Mesodermal cell (in vitro differentiated cells): ENCODE measurements around the gene SH2D7.

Experiments used
- H3K27ac ChIP-seq: 2 replicates; pipeline ENCODE4 v1.7.0; 2013; ENCODE audit warnings: mild to moderate bottlenecking, low read depth, low read length, moderate library complexity; ENCODE audit not compliant: severe bottlenecking
- H3K36me3 ChIP-seq: 2 replicates; pipeline ENCODE4 v1.7.1; 2013; ENCODE audit warnings: mild to moderate bottlenecking, low read length, moderate library complexity; ENCODE audit not compliant: control insufficient read depth, insufficient read depth
- H3K4me1 ChIP-seq: one replicate; pipeline ENCODE4 v1.7.1; 2013; ENCODE audit warnings: mild to moderate bottlenecking, low read length; ENCODE audit not compliant: insufficient read depth, control insufficient read depth, poor library complexity, severe bottlenecking
- H3K4me3 ChIP-seq: 2 replicates; pipeline ENCODE4 v1.7.0; 2013; ENCODE audit warnings: low read length, control low read depth, mild to moderate bottlenecking; ENCODE audit not compliant: insufficient read depth, poor library complexity, severe bottlenecking; ENCODE audit errors: extremely low read depth
- H3K9me3 ChIP-seq: 2 replicates; pipeline ENCODE4 v1.7.1; 2013; ENCODE audit warnings: mild to moderate bottlenecking, low read length, moderate library complexity; ENCODE audit not compliant: control insufficient read depth
- WGBS, 2 experiments: methylation state at CpG; one replicate each; pipeline ENCODE4 v1.1.5; 2013; ENCODE audit warnings: missing lambda C conversion rate in 2 of 2; ENCODE audit not compliant: insufficient coverage in 2 of 2; 5-methylcytosine and 5-hydroxymethylcytosine counted together

Gene SH2D7

GRCh38 chr15:78129751-78130287 lies 37.5 kb downstream of the SH2D7 start:
- H3K9me3 ChIP-seq, result no peaks in the 10 kb centered on the region
- 93 to 94% methylated on average over 5 of the region's 5 CpGs for WGBS, 2 experiments
- H3K4me3 ChIP-seq, result no peak overlapping the region
- H3K4me1 ChIP-seq, result no peaks in the 10 kb centered on the region
- H3K36me3 ChIP-seq, result no peaks in the 10 kb centered on the region
- no peak overlapping the region for H3K27ac ChIP-seq

GRCh38 chr15:78130466-78131294 lies 38.3 kb downstream of the SH2D7 start:
- H3K36me3 ChIP-seq, result no peaks in the 10 kb centered on the region
- H3K27ac ChIP-seq, result no peak overlapping the region
- 31 to 32% methylated on average over 45 of the region's 51 CpGs for WGBS, 2 experiments
- peak overlapping the region; percentile 75 for H3K4me3 ChIP-seq
- H3K4me1 ChIP-seq, result no peaks in the 10 kb centered on the region
- no peaks in the 10 kb centered on the region for H3K9me3 ChIP-seq

- no peaks in the 10 kb centered on the region for H3K9me3 ChIP-seq
- H3K4me3 ChIP-seq, result peak within 1 kb of the TSS; percentile 75
- peak within 1 kb of the TSS; percentile 36 for H3K27ac ChIP-seq
- H3K36me3 ChIP-seq, result no peaks in the 10 kb centered on the region
- no peaks in the 10 kb centered on the region for H3K4me1 ChIP-seq
- 1% methylated on average over 58 to 75 of the region's 79 CpGs for WGBS, 2 experiments
These were observed 39.1 kb downstream of the SH2D7 start, which contains the start of gene CIB2 for GRCh38 chr15:78131295-78132061. Gene CIB2, minus strand, starts transcription at chr15:78131445. Its CDS starts 230 bp downstream, at chr15:78131215.

- H3K36me3 ChIP-seq, result no peaks in the 10 kb centered on the region
- no peak overlapping the region for H3K4me3 ChIP-seq
- WGBS, 2 experiments, result 100% methylated on average over 1 to 2 of the region's 2 CpGs
- H3K27ac ChIP-seq, result no peak overlapping the region
- H3K9me3 ChIP-seq, result no peaks in the 10 kb centered on the region
- H3K4me1 ChIP-seq, result no peaks in the 10 kb centered on the region
These were observed 41.4 kb downstream of the SH2D7 start for GRCh38 chr15:78133801-78134200.

GRCh38 chr15:78139578-78139977 lies 47.2 kb downstream of the SH2D7 start:
- H3K4me3 ChIP-seq, result no peak overlapping the region
- WGBS, 2 experiments, result 89 to 100% methylated on average over 1 to 5 of the region's 5 CpGs
- no peaks in the 10 kb centered on the region for H3K9me3 ChIP-seq
- no peaks in the 10 kb centered on the region for H3K36me3 ChIP-seq
- no peak overlapping the region for H3K27ac ChIP-seq
- no peaks in the 10 kb centered on the region for H3K4me1 ChIP-seq

- Histone ChIP-seq H3K36me3 (no peaks in the 10 kb centered on the region), H3K9me3 (no peaks in the 10 kb centered on the region), H3K4me1 (no peaks in the 10 kb centered on the region), H3K4me3 (no peak overlapping the region), H3K27ac (no peak overlapping the region)
These were observed 47.9 kb downstream of the SH2D7 start for GRCh38 chr15:78140292-78140691.

- H3K4me1 ChIP-seq, result no peaks in the 10 kb centered on the region
- H3K27ac ChIP-seq, result no peak overlapping the region
- no peaks in the 10 kb centered on the region for H3K36me3 ChIP-seq
- no peaks in the 10 kb centered on the region for H3K9me3 ChIP-seq
- H3K4me3 ChIP-seq, result no peak overlapping the region
- 88 to 90% methylated on average over 2 to 3 of the region's 3 CpGs for WGBS, 2 experiments
These were observed 50.0 kb downstream of the SH2D7 start for GRCh38 chr15:78142332-78142731.

- Histone ChIP-seq H3K4me3 (no peak overlapping the region), H3K36me3 (no peaks in the 10 kb centered on the region), H3K9me3 (no peaks in the 10 kb centered on the region), H3K27ac (no peak overlapping the region), H3K4me1 (no peaks in the 10 kb centered on the region)
- WGBS, 2 experiments, result 89 to 93% methylated on average over 3 to 4 of the region's 4 CpGs
These were observed 54.2 kb downstream of the SH2D7 start for GRCh38 chr15:78146425-78147154.

GRCh38 chr15:78147566-78147965 lies 55.2 kb downstream of the SH2D7 start:
- no peaks in the 10 kb centered on the region for H3K36me3 ChIP-seq
- WGBS, 2 experiments, result 91 to 97% methylated on average over 5 to 6 of the region's 6 CpGs
- no peak overlapping the region for H3K27ac ChIP-seq
- no peaks in the 10 kb centered on the region for H3K9me3 ChIP-seq
- H3K4me3 ChIP-seq, result no peak overlapping the region
- H3K4me1 ChIP-seq, result no peaks in the 10 kb centered on the region

- Histone ChIP-seq H3K4me1 (no peaks in the 10 kb centered on the region), H3K4me3 (peak overlapping the region; percentile 77), H3K27ac (no peak overlapping the region), H3K36me3 (no peaks in the 10 kb centered on the region), H3K9me3 (no peaks in the 10 kb centered on the region)
- WGBS, 2 experiments, result 15 to 38% methylated on average over 4 to 5 of the region's 14 CpGs
These were observed 56.2 kb downstream of the SH2D7 start for GRCh38 chr15:78148392-78149067.
